ENCODE results near the gene MVP. TPM values are rescaled to one million over a fixed set of nuclear protein-coding genes. Genes with fewer than 3 reads are reported as not detected.
"Not testable (repeated sequence)": the region's sequence is repeated elsewhere in the genome, so short reads cannot be mapped to it uniquely, and the experiment has no call there.

Gene MVP
- total RNA-seq, result 100 to 1,000 TPM; 130 to 136 TPM

GRCh38 chr16:29820271-29820701 lies at the start of gene MVP:
Gene MVP (plus strand): TSS chr16:29820462. CDS start chr16:29830550, 10,088 bp downstream.
- peaks cover 41% of the 10 kb centered on the region for H3K4me1 Mint-ChIP-seq
- no peak for ATAC-seq (ENCODE audit: low read depth)

GRCh38 chr16:29772330-29772729 lies 47.9 kb upstream of the MVP start:
- ATAC-seq (ENCODE audit: low read depth); H3K4me3 Mint-ChIP-seq; H3K4me1 Mint-ChIP-seq; H3K9me3 Mint-ChIP-seq; H3K36me3 Mint-ChIP-seq; DNase-seq; H3K27me3 Mint-ChIP-seq; H3K27ac Mint-ChIP-seq: not testable (repeated sequence)
- POLR2A ChIA-PET, result interaction anchor here (0.6 kb wide), 1 partner anchor 55 kb away, joined by 4 read pairs; no protein-coding TSS in a partner anchor

More at GRCh38 chr16:29820271-29820701, at the start of gene MVP:
- Mint-ChIP-seq H3K9me3 (no peaks in the 10 kb centered on the region), H3K36me3 (peaks cover 29% of the 10 kb centered on the region), H3K4me3 (peak within 1 kb of the TSS; percentile 96), H3K27ac (peak within 1 kb of the TSS; percentile 86), H3K27me3 (no peaks in the 10 kb centered on the region)
- POLR2A ChIA-PET, result interaction anchor here (0.6 to 4.0 kb wide), 12 partner anchors 13 to 245 kb away, joined by 3 to 43 read pairs (median 6); partner anchors contain the start of genes KIF22, MAZ and TMEM219
- peak; percentile 65 for DNase-seq

- DNase-seq (no peak), ATAC-seq (ENCODE audit: low read depth) (no peak)
- Mint-ChIP-seq H3K27ac (no peak overlapping the region), H3K36me3 (no peaks in the 10 kb centered on the region), H3K4me3 (no peak overlapping the region), H3K27me3 (peaks cover 6% of the 10 kb centered on the region), H3K9me3 (no peaks in the 10 kb centered on the region), H3K4me1 (peaks cover 5% of the 10 kb centered on the region)
- POLR2A ChIA-PET, result interaction anchor here (1.0 kb wide), 1 partner anchor 15 kb away, joined by 3 read pairs; the partner anchor contains the start of gene KIF22
Observed at GRCh38 chr16:29774730-29775129, 45.5 kb upstream of the MVP start.

- Mint-ChIP-seq H3K4me3 (no peak overlapping the region), H3K27me3 (peaks cover 6% of the 10 kb centered on the region), H3K4me1 (peaks cover 2% of the 10 kb centered on the region), H3K36me3 (no peaks in the 10 kb centered on the region), H3K9me3 (no peaks in the 10 kb centered on the region), H3K27ac (no peak overlapping the region)
- POLR2A ChIA-PET, result no interaction called here
- no peak for ATAC-seq (ENCODE audit: low read depth)
- no peak for DNase-seq
Observed at GRCh38 chr16:29775742-29776408, 44.4 kb upstream of the MVP start.

GRCh38 chr16:29777576-29778350 lies 42.5 kb upstream of the MVP start, which contains the start of gene ZG16:
Gene ZG16 (plus strand): TSS chr16:29778256. CDS start chr16:29779267, 1,011 bp downstream.
- Mint-ChIP-seq H3K27ac (peak within 1 kb of the TSS; percentile 12), H3K4me1 (peaks cover 5% of the 10 kb centered on the region), H3K9me3 (no peaks in the 10 kb centered on the region), H3K4me3 (no peak within 1 kb of the TSS), H3K36me3 (no peaks in the 10 kb centered on the region), H3K27me3 (peaks cover 6% of the 10 kb centered on the region)
- POLR2A ChIA-PET, result no interaction called here
- no peak for ATAC-seq (ENCODE audit: low read depth)
- DNase-seq, result no peak

- Mint-ChIP-seq H3K9me3 (no peaks in the 10 kb centered on the region), H3K27me3 (peaks cover 6% of the 10 kb centered on the region), H3K36me3 (no peaks in the 10 kb centered on the region), H3K4me1 (peaks cover 11% of the 10 kb centered on the region), H3K4me3 (no peak overlapping the region), H3K27ac (no peak overlapping the region)
- DNase-seq (no peak), ATAC-seq (ENCODE audit: low read depth) (no peak)
- POLR2A ChIA-PET, result no interaction called here
Observed at GRCh38 chr16:29779474-29779873, 40.8 kb upstream of the MVP start.

GRCh38 chr16:29783094-29783953 lies 36.9 kb upstream of the MVP start:
- H3K4me3 Mint-ChIP-seq; POLR2A ChIA-PET; H3K27me3 Mint-ChIP-seq; H3K27ac Mint-ChIP-seq; ATAC-seq (ENCODE audit: low read depth); DNase-seq; H3K9me3 Mint-ChIP-seq; H3K36me3 Mint-ChIP-seq: not testable (repeated sequence)
- peaks cover 17% of the 10 kb centered on the region for H3K4me1 Mint-ChIP-seq

- DNase-seq (no peak), ATAC-seq (ENCODE audit: low read depth) (no peak)
- POLR2A ChIA-PET, result interaction anchor here (0.5 to 1.7 kb wide), 9 partner anchors 18 to 187 kb away, joined by 3 to 7 read pairs (median 4); partner anchors contain the start of gene C16orf54
- Mint-ChIP-seq H3K9me3 (no peaks in the 10 kb centered on the region), H3K4me1 (peaks cover 19% of the 10 kb centered on the region), H3K27me3 (no peaks in the 10 kb centered on the region), H3K36me3 (no peaks in the 10 kb centered on the region), H3K4me3 (peak overlapping the region; percentile 22), H3K27ac (peak overlapping the region; percentile 37)
Observed at GRCh38 chr16:29784157-29784556, 36.1 kb upstream of the MVP start.

- ATAC-seq (ENCODE audit: low read depth) (peak; percentile 93), DNase-seq (peak; percentile 82)
- Mint-ChIP-seq H3K4me1 (peaks cover 21% of the 10 kb centered on the region), H3K36me3 (no peaks in the 10 kb centered on the region), H3K27ac (peak overlapping the region; percentile 30), H3K27me3 (no peaks in the 10 kb centered on the region), H3K9me3 (no peaks in the 10 kb centered on the region), H3K4me3 (peak overlapping the region; percentile 67)
- POLR2A ChIA-PET, result interaction anchor here (0.5 to 1.7 kb wide), 10 partner anchors 17 to 186 kb away, joined by 3 to 7 read pairs (median 4); partner anchors contain the start of gene C16orf54
Observed at GRCh38 chr16:29784901-29785500, 35.3 kb upstream of the MVP start.

GRCh38 chr16:29787155-29787554 lies 33.1 kb upstream of the MVP start:
- DNase-seq; H3K27me3 Mint-ChIP-seq; H3K27ac Mint-ChIP-seq; H3K36me3 Mint-ChIP-seq; H3K9me3 Mint-ChIP-seq; H3K4me3 Mint-ChIP-seq; ATAC-seq (ENCODE audit: low read depth): not testable (repeated sequence)
- peaks cover 24% of the 10 kb centered on the region for H3K4me1 Mint-ChIP-seq
- POLR2A ChIA-PET, result interaction anchor here (1.1 kb wide), 1 partner anchor 41 kb away, joined by 4 read pairs; the partner anchor contains the start of gene C16orf54

- Mint-ChIP-seq H3K4me3 (peak overlapping the region; percentile 99), H3K4me1 (peaks cover 35% of the 10 kb centered on the region), H3K27me3 (no peaks in the 10 kb centered on the region), H3K27ac (peak overlapping the region; percentile 98), H3K9me3 (no peaks in the 10 kb centered on the region), H3K36me3 (peaks cover 23% of the 10 kb centered on the region)
- DNase-seq (no peak), ATAC-seq (ENCODE audit: low read depth) (no peak)
- POLR2A ChIA-PET, result interaction anchor here (0.5 to 9.3 kb wide), 28 partner anchors 15 to 396 kb away, joined by 3 to 165 read pairs (median 4); partner anchors contain the start of genes C16orf54, HIRIP3, MAZ and MVP
Observed at GRCh38 chr16:29789775-29790182, 30.5 kb upstream of the MVP start.
